ENCODE data around the gene DPP4. TPM values are rescaled to one million over a fixed set of nuclear protein-coding genes. Genes with fewer than 3 reads are reported as not detected.

Gene DPP4
- total RNA-seq, 2 experiments from 2014 or later: not detected

DNA sequence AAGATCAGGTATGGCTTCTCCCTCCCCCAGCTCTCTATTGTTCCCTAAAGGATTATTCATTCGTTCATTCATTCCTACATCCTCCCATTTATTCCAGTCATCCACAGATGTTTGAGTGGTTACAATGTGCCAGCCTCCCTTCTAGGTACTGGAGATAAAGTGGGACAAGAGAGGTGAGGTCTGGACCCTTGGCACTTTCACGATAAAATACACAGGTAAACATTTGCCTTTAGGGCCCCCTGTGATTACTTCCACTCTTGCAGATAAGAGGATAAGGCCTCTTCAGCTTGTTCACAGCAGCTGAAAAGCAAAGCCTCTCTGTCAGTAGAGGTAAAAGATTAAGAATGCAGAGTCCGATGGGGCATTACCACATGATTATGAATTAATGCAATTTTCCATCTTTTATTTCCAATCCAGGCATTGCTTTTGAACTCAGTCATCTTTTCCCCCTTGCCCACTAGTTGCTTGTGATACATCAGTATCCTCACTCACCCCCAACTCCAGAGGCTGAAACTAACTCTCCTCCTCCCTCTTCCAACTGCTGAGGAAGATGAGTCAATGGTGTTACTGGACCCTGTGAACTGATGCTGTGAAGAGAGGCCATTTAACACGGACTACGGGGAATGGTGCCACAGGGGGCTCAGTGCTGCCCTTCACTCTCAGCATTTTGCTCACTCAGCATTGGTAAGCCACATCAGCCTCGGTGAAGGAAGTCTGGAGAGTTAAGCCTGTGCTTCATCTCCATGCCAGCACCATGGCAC is 1.1 kb upstream of the DPP4 start:
- no peak overlapping the region for H3K27ac ChIP-seq (ENCODE audit: low read depth, low read length, poor library complexity, severe bottlenecking)
- H4K20me1 ChIP-seq (ENCODE audit: insufficient read depth, low read length): no peaks in the 10 kb centered on the region
- no peaks in the 10 kb centered on the region for H3K9me2 ChIP-seq (ENCODE audit: insufficient read depth, low read length)
- no peak for DNase-seq (ENCODE audit: low spot score)
- H3K4me3 ChIP-seq (ENCODE audit: low read depth, low read length, poor library complexity, severe bottlenecking): no peak overlapping the region
- H3K4me2 ChIP-seq (ENCODE audit: low read length): no peak overlapping the region
- H3K9me3 ChIP-seq (ENCODE audit: low read length): no peaks in the 10 kb centered on the region
- CTCF ChIA-PET (ENCODE audit: unreplicated experiment): no interaction called here
- TF ChIP-seq, protein P1, sequence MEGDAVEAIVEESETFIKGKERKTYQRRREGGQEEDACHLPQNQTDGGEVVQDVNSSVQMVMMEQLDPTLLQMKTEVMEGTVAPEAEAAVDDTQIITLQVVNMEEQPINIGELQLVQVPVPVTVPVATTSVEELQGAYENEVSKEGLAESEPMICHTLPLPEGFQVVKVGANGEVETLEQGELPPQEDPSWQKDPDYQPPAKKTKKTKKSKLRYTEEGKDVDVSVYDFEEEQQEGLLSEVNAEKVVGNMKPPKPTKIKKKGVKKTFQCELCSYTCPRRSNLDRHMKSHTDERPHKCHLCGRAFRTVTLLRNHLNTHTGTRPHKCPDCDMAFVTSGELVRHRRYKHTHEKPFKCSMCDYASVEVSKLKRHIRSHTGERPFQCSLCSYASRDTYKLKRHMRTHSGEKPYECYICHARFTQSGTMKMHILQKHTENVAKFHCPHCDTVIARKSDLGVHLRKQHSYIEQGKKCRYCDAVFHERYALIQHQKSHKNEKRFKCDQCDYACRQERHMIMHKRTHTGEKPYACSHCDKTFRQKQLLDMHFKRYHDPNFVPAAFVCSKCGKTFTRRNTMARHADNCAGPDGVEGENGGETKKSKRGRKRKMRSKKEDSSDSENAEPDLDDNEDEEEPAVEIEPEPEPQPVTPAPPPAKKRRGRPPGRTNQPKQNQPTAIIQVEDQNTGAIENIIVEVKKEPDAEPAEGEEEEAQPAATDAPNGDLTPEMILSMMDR (conservative IDR thresholded peaks at IDR 0.05; ENCODE audit: low read length): no peak
- no peak for TF ChIP-seq EZH2phosphoT487 (IDR thresholded peaks at IDR 0.05; ENCODE audit: borderline replicate concordance, low read depth, low read length)
- no TSS peak for BruUV-seq (replicated peaks)
- intact Hi-C loops (cut with micrococcal nuclease; ENCODE audit: unreplicated experiment): no loop called here
- no peaks in the 10 kb centered on the region for H3K79me2 ChIP-seq (ENCODE audit: insufficient read depth, low read depth, low read length)
- POLR2A ChIA-PET: no interaction called here
- H3K36me3 ChIP-seq (ENCODE audit: insufficient read depth, low read length): no peaks in the 10 kb centered on the region
- no peak overlapping the region for H2AFZ ChIP-seq (ENCODE audit: low read length)
- H3K4me1 ChIP-seq (ENCODE audit: insufficient read depth, low read length, poor library complexity, severe bottlenecking): no peaks in the 10 kb centered on the region

DNA sequence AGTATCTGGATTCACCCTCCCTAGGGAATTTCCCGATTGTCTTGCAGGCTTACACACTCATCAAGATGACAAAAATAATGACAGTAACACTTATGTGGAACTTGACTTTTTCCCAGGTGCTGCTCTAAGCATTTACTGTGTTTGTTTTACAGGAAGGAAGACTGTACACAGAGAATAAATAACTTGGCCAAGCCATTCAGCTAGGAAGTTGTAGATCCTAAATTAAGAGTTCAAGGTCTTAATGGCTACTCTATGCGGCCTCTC is 549 bp upstream of the DPP4 start:
- Histone ChIP-seq H3K4me1 (ENCODE audit: insufficient read depth, low read length, poor library complexity, severe bottlenecking) (no peaks in the 10 kb centered on the region), H3K9me3 (ENCODE audit: low read length) (no peaks in the 10 kb centered on the region), H3K9me2 (ENCODE audit: insufficient read depth, low read length) (no peaks in the 10 kb centered on the region), H3K4me3 (ENCODE audit: low read depth, low read length, poor library complexity, severe bottlenecking) (no peak overlapping the region), H3K79me2 (ENCODE audit: insufficient read depth, low read depth, low read length) (no peaks in the 10 kb centered on the region), H3K27ac (ENCODE audit: low read depth, low read length, poor library complexity, severe bottlenecking) (no peak overlapping the region), H3K36me3 (ENCODE audit: insufficient read depth, low read length) (no peaks in the 10 kb centered on the region), H2AFZ (ENCODE audit: low read length) (no peak overlapping the region), H3K4me2 (ENCODE audit: low read length) (no peak overlapping the region), H4K20me1 (ENCODE audit: insufficient read depth, low read length) (no peaks in the 10 kb centered on the region)
- intact Hi-C loops (cut with micrococcal nuclease; ENCODE audit: unreplicated experiment): no loop called here
- DNase-seq (ENCODE audit: low spot score): no peak
- no peak for TF ChIP-seq EZH2phosphoT487 (IDR thresholded peaks at IDR 0.05; ENCODE audit: borderline replicate concordance, low read depth, low read length)
- TF ChIP-seq, protein P1 (conservative IDR thresholded peaks at IDR 0.05; ENCODE audit: low read length): no peak
- ChIA-PET CTCF (ENCODE audit: unreplicated experiment) (no interaction called here), POLR2A (no interaction called here)
- BruUV-seq (replicated peaks): no TSS peak

DNA sequence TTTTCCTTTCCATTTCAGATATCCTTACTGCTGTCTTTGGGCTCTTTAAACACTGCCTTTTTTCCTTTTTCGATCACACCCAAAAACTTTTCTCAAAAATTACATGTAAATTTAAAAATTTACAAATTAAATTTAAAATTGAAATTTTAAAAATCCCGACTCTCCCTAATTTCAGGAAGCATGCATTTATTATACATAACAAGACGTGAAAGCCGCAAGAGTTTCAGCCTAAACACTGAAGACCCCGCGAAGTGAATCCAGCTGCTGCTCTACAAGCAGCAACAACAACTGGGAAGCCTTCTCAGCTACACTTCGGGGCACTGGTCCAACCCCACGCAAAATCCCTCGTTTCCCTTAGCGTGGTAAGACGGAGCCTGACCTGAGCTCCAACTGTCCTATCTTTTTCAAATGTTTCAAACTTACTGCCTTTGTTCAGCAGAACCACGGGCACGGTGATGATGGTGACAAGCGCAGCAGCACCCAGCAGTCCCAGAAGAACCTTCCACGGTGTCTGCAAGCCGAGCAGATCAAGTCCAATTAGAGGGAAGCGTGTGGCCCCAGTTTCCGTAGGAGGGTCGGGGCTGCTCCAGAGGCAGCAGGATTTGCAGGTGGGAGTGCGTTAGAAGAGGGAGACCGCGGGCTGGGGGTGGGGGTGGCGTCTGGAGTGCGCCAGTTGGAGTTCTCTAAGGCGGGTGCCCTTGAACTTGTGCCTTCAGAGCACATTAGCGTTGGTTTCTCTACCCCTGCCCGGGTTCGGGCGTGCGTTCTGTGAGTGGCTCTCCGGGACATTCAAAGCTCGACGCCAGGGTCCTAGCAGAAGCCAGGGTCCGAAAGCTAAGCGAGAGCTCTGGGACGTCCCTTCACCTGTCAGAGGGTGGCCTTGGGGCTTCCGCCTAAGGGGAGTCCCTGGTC is 783 bp downstream of the DPP4 start:
- no peaks in the 10 kb centered on the region for H3K9me3 ChIP-seq (ENCODE audit: low read length)
- H3K27ac ChIP-seq (ENCODE audit: low read depth, low read length, poor library complexity, severe bottlenecking): no peak overlapping the region
- no peak overlapping the region for H2AFZ ChIP-seq (ENCODE audit: low read length)
- no peaks in the 10 kb centered on the region for H3K79me2 ChIP-seq (ENCODE audit: insufficient read depth, low read depth, low read length)
- BruUV-seq (replicated peaks): no TSS peak
- H3K4me1 ChIP-seq (ENCODE audit: insufficient read depth, low read length, poor library complexity, severe bottlenecking): no peaks in the 10 kb centered on the region
- no peaks in the 10 kb centered on the region for H4K20me1 ChIP-seq (ENCODE audit: insufficient read depth, low read length)
- no peak overlapping the region for H3K4me3 ChIP-seq (ENCODE audit: low read depth, low read length, poor library complexity, severe bottlenecking)
- intact Hi-C loops (cut with micrococcal nuclease; ENCODE audit: unreplicated experiment): no loop called here
- H3K9me2 ChIP-seq (ENCODE audit: insufficient read depth, low read length): no peaks in the 10 kb centered on the region
- ChIA-PET POLR2A (interaction anchor here (0.6 kb wide), 1 partner anchor 13 kb away, joined by 3 read pairs; no protein-coding TSS in a partner anchor), CTCF (ENCODE audit: unreplicated experiment) (no interaction called here)
- no peak for DNase-seq (ENCODE audit: low spot score)
- TF ChIP-seq EZH2phosphoT487 (IDR thresholded peaks at IDR 0.05; ENCODE audit: borderline replicate concordance, low read depth, low read length): no peak
- H3K4me2 ChIP-seq (ENCODE audit: low read length): no peak overlapping the region
- H3K36me3 ChIP-seq (ENCODE audit: insufficient read depth, low read length): no peaks in the 10 kb centered on the region

Data from OCI-LY7 (cell line).